Neural cell (in vitro differentiated cells): ENCODE measurements around the gene LYRM7.

ENCODE experiments used
- POLR2AphosphoS5 ChIP-seq: IDR thresholded peaks from 2 replicates; pipeline ENCODE4 v1.6.1; 2012
- RAD21 ChIP-seq: fragments of 450-650 bp; conservative IDR thresholded peaks from 2 replicates; pipeline ENCODE4 v1.6.1; 2014; ENCODE audit warnings: antibody characterized with exemption, mild to moderate bottlenecking, moderate library complexity
- TF ChIP-seq, protein P1 (sequence below): fragments of 450-650 bp; IDR thresholded peaks from 2 replicates; pipeline ENCODE4 v1.5.1; 2014; ENCODE audit warnings: antibody characterized with exemption, mild to moderate bottlenecking, moderate library complexity; ENCODE audit not compliant: poor library complexity, severe bottlenecking

DNA sequence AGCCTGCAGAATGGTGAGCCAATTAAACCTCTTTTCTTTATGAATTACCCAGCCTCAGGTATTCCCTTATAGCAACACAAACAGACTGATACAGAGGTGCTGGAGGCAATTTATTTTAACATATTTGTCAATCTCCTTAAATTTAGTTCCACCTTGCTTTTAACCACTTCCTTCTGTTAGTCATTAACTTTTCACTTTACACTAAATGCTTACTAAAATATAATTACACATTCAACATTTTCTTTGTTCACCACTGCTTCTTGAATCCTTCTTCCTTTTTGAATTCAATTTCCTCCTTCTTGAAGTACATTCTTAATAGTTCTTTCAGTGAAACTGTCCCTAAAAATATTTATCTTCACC lies 39.4 kb downstream of the LYRM7 start:
- TF ChIP-seq, protein P1, sequence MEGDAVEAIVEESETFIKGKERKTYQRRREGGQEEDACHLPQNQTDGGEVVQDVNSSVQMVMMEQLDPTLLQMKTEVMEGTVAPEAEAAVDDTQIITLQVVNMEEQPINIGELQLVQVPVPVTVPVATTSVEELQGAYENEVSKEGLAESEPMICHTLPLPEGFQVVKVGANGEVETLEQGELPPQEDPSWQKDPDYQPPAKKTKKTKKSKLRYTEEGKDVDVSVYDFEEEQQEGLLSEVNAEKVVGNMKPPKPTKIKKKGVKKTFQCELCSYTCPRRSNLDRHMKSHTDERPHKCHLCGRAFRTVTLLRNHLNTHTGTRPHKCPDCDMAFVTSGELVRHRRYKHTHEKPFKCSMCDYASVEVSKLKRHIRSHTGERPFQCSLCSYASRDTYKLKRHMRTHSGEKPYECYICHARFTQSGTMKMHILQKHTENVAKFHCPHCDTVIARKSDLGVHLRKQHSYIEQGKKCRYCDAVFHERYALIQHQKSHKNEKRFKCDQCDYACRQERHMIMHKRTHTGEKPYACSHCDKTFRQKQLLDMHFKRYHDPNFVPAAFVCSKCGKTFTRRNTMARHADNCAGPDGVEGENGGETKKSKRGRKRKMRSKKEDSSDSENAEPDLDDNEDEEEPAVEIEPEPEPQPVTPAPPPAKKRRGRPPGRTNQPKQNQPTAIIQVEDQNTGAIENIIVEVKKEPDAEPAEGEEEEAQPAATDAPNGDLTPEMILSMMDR: no peak
- TF ChIP-seq RAD21 (no peak), POLR2AphosphoS5 (no peak)
